HG02759 (cell line): ENCODE measurements around the gene DNM3.
"Not testable (repeated sequence)": the region's sequence is repeated elsewhere in the genome, so short reads cannot be mapped to it uniquely, and the experiment has no call there.

Source experiments
- ATAC-seq: cut with Tn5 transposase; IDR thresholded peaks from one replicate; pipeline ENCODE4 v1.9.1; 2021; ENCODE audit warnings: mild to moderate bottlenecking, moderate library complexity; ENCODE audit not compliant: unreplicated experiment

The DNM3 gene

GRCh38 chr1:172343240-172344160, 502.2 kb downstream of the DNM3 start:
- ATAC-seq = no peak

GRCh38 chr1:172344444-172344843, 503.1 kb downstream of the DNM3 start:
- ATAC-seq = no peak

GRCh38 chr1:172345077-172345476, 503.8 kb downstream of the DNM3 start:
- ATAC-seq = no peak

GRCh38 chr1:172347416-172347815, 506.1 kb downstream of the DNM3 start:
- ATAC-seq = no peak

GRCh38 chr1:172350856-172351255, 509.6 kb downstream of the DNM3 start:
- no peak for ATAC-seq

- ATAC-seq = no peak
Measured at GRCh38 chr1:172351346-172351745, 510.0 kb downstream of the DNM3 start.

- no peak for ATAC-seq
Measured at GRCh38 chr1:172351754-172352161, 510.5 kb downstream of the DNM3 start.

- no peak for ATAC-seq
Measured at GRCh38 chr1:172352435-172352834, 511.1 kb downstream of the DNM3 start.

- ATAC-seq = no peak
Measured at GRCh38 chr1:172354291-172355274, 513.3 kb downstream of the DNM3 start.

GRCh38 chr1:172356620-172357019, 515.3 kb downstream of the DNM3 start:
- ATAC-seq = no peak

GRCh38 chr1:172357753-172358385, 516.6 kb downstream of the DNM3 start:
- peak; percentile 7 for ATAC-seq

GRCh38 chr1:172359491-172359999, 518.2 kb downstream of the DNM3 start:
- ATAC-seq = no peak

- no peak for ATAC-seq
Measured at GRCh38 chr1:172360511-172360910, 519.2 kb downstream of the DNM3 start.

GRCh38 chr1:172360985-172361384, 519.7 kb downstream of the DNM3 start:
- peak; percentile 25 for ATAC-seq

GRCh38 chr1:172363852-172364251, 522.6 kb downstream of the DNM3 start:
- ATAC-seq = no peak

- not testable (repeated sequence) for ATAC-seq
Measured at GRCh38 chr1:172371646-172372045, 530.3 kb downstream of the DNM3 start.

- ATAC-seq = no peak
Measured at GRCh38 chr1:172373864-172374263, 532.6 kb downstream of the DNM3 start.

- ATAC-seq = no peak
Measured at GRCh38 chr1:172375211-172375631, 533.9 kb downstream of the DNM3 start.

- ATAC-seq = no peak
Measured at GRCh38 chr1:172376431-172376830, 535.1 kb downstream of the DNM3 start.

GRCh38 chr1:172377565-172377964, 536.3 kb downstream of the DNM3 start:
- no peak for ATAC-seq
